Caco-2 (cell line): ENCODE data around the gene DPRX. TPM values are rescaled to one million over a fixed set of nuclear protein-coding genes. Genes with fewer than 3 reads are reported as not detected.

Source experiments
- BruUV-seq: library from RNA; stranded (reverse); fragments of 400-500 nt; replicated peaks from 2 replicates; lab custom pipeline; 2021; lab: Mats Ljungman, UMichigan
- CTCF ChIA-PET: fragments of 300-600 bp; sonication (Branson Sonifier 250); formaldehyde crosslinking; loops from one replicate; lab custom pipeline; 2022; ENCODE audit warnings: antibody characterized with exemption; lab: Charles Lee
- POLR2A ChIA-PET: fragments of 300-600 bp; sonication (Branson Sonifier 250); formaldehyde crosslinking; loops from one replicate; lab custom pipeline; 2022; ENCODE audit warnings: antibody characterized with exemption; lab: Charles Lee
- DNase-seq, 2 experiments: peaks; one replicate each; pipeline versions ENCODE4 v3.0.0 to v3.0.0-alpha.2; 2020 to 2022
- H3K27me3 ChIP-seq: replicated peaks from 2 replicates; pipeline ENCODE4 v1.6.0; 2011; ENCODE audit warnings: low read length; ENCODE audit not compliant: control insufficient read depth, insufficient read depth
- H3K36me3 ChIP-seq: 2 replicates; pipeline ENCODE4 v1.5.1; 2011; ENCODE audit warnings: low read length; ENCODE audit not compliant: control insufficient read depth, insufficient read depth
- H3K4me1 ChIP-seq: fragments of 250-450 bp; sonication (Bioruptor Pico); 2 replicates; pipeline ENCODE4 v1.5.1; 2020; ENCODE audit warnings: mild to moderate bottlenecking
- H3K4me3 ChIP-seq: 2 replicates; pipeline ENCODE4 v1.5.1; 2011; ENCODE audit warnings: low read depth, mild to moderate bottlenecking, control low read depth, low read length
- H3K9me3 ChIP-seq: fragments of 250-450 bp; sonication (Bioruptor Pico); 2 replicates; pipeline ENCODE4 v1.5.1; 2020; ENCODE audit warnings: mild to moderate bottlenecking, moderate library complexity
- H3K27ac Mint-ChIP-seq: one replicate; pipeline ENCODE4 v1.8.0; 2022; ENCODE audit warnings: mixed read lengths; ENCODE audit not compliant: unreplicated experiment
- H3K27me3 Mint-ChIP-seq: one replicate; pipeline ENCODE4 v1.8.0; 2022; ENCODE audit warnings: mixed read lengths; ENCODE audit not compliant: insufficient read depth, unreplicated experiment
- H3K36me3 Mint-ChIP-seq: one replicate; pipeline ENCODE4 v1.8.0; 2022; ENCODE audit warnings: mild to moderate bottlenecking, mixed read lengths; ENCODE audit not compliant: insufficient read depth, unreplicated experiment
- H3K4me1 Mint-ChIP-seq: one replicate; pipeline ENCODE4 v1.8.0; 2022; ENCODE audit warnings: low read depth, mixed read lengths; ENCODE audit not compliant: unreplicated experiment
- H3K4me3 Mint-ChIP-seq: one replicate; pipeline ENCODE4 v1.8.0; 2022; ENCODE audit warnings: mild to moderate bottlenecking, moderate library complexity, mixed read lengths; ENCODE audit not compliant: unreplicated experiment
- H3K9me3 Mint-ChIP-seq: one replicate; pipeline ENCODE4 v1.8.0; 2022; ENCODE audit warnings: mixed read lengths; ENCODE audit not compliant: unreplicated experiment
- intact Hi-C: fragments of 100-400 bp; cut with micrococcal nuclease; formaldehyde crosslinking; loops from one replicate; pipeline ENCODE4 v1.10.0; 2022; ENCODE audit not compliant: unreplicated experiment
- total RNA-seq: library from RNA; stranded (reverse); gene quantifications from 2 replicates; pipeline ENCODE4 v1.2.3, GENCODE V29; 2022
- TF ChIP-seq, protein P1 (sequence below), 2 experiments: fragments of 200-600 bp in 1 of 2; IDR thresholded peaks; 1 replicate in 1 of 2; 2 replicates in 1 of 2; pipeline versions ENCODE4 v1.5.1 to v1.8.0; 2011 to 2022; ENCODE audit warnings: antibody characterized with exemption in 1 of 2, control low read depth in 1 of 2, inconsistent platforms in 1 of 2, low read depth in 1 of 2, low read length in 1 of 2, mild to moderate bottlenecking in 1 of 2, moderate library complexity in 1 of 2; ENCODE audit not compliant: insufficient read depth in 1 of 2, severe bottlenecking in 1 of 2, unreplicated experiment in 1 of 2

The DPRX gene
- total RNA-seq, 1 experiment from 2014 or later: not detected

GRCh38 chr19:53597023-53597422, 34.8 kb upstream of the DPRX start:
- Histone ChIP-seq H3K4me3 (no peak overlapping the region), H3K9me3 (peaks cover 27% of the 10 kb centered on the region), H3K4me1 (peaks cover 23% of the 10 kb centered on the region), H3K36me3 (no peaks in the 10 kb centered on the region), H3K27me3 (no peaks in the 10 kb centered on the region)
- TF ChIP-seq, protein P1, sequence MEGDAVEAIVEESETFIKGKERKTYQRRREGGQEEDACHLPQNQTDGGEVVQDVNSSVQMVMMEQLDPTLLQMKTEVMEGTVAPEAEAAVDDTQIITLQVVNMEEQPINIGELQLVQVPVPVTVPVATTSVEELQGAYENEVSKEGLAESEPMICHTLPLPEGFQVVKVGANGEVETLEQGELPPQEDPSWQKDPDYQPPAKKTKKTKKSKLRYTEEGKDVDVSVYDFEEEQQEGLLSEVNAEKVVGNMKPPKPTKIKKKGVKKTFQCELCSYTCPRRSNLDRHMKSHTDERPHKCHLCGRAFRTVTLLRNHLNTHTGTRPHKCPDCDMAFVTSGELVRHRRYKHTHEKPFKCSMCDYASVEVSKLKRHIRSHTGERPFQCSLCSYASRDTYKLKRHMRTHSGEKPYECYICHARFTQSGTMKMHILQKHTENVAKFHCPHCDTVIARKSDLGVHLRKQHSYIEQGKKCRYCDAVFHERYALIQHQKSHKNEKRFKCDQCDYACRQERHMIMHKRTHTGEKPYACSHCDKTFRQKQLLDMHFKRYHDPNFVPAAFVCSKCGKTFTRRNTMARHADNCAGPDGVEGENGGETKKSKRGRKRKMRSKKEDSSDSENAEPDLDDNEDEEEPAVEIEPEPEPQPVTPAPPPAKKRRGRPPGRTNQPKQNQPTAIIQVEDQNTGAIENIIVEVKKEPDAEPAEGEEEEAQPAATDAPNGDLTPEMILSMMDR (IDR thresholded peaks at IDR 0.05; ENCODE audit: insufficient read depth in 1 of 2, low read depth in 1 of 2, low read length in 1 of 2, severe bottlenecking in 1 of 2, unreplicated experiment in 1 of 2): no peak
- Mint-ChIP-seq H3K36me3 (peaks cover 9% of the 10 kb centered on the region), H3K27ac (peak overlapping the region; percentile 87), H3K27me3 (no peaks in the 10 kb centered on the region), H3K4me3 (no peak overlapping the region), H3K4me1 (peaks cover 11% of the 10 kb centered on the region), H3K9me3 (peaks cover 5% of the 10 kb centered on the region)
- peak; percentile 59 to 84 for DNase-seq
- ChIA-PET CTCF (no interaction called here), POLR2A (interaction anchor here (0.7 to 0.9 kb wide), 2 partner anchors 16 to 196 kb away, joined by 3 to 6 read pairs; no protein-coding TSS in a partner anchor)
- no TSS peak for BruUV-seq
- intact Hi-C loops: no loop called here

- no TSS peak for BruUV-seq
- Mint-ChIP-seq H3K27me3 (no peaks in the 10 kb centered on the region), H3K4me1 (peaks cover 11% of the 10 kb centered on the region), H3K36me3 (peaks cover 9% of the 10 kb centered on the region), H3K9me3 (peaks cover 10% of the 10 kb centered on the region), H3K4me3 (no peak overlapping the region), H3K27ac (peak overlapping the region; percentile 87)
- peaks cover 23% of the 10 kb centered on the region for H3K4me1 ChIP-seq
- intact Hi-C loops: no loop called here
- DNase-seq: peak in 1 of 2 experiments; percentile 48
- ChIA-PET CTCF (no interaction called here), POLR2A (no interaction called here)
- no peak overlapping the region for H3K4me3 ChIP-seq
- peaks cover 30% of the 10 kb centered on the region for H3K9me3 ChIP-seq
- TF ChIP-seq, protein P1 (IDR thresholded peaks at IDR 0.05; ENCODE audit: insufficient read depth in 1 of 2, low read depth in 1 of 2, low read length in 1 of 2, severe bottlenecking in 1 of 2, unreplicated experiment in 1 of 2): no peak
- no peaks in the 10 kb centered on the region for H3K36me3 ChIP-seq
- H3K27me3 ChIP-seq: no peaks in the 10 kb centered on the region
Observed at GRCh38 chr19:53598361-53598760, 33.4 kb upstream of the DPRX start.

- H3K27me3 Mint-ChIP-seq: no peaks in the 10 kb centered on the region
- no peak for DNase-seq
- H3K4me3 Mint-ChIP-seq: no peak overlapping the region
- peaks cover 15% of the 10 kb centered on the region for H3K36me3 Mint-ChIP-seq
- CTCF ChIA-PET: no interaction called here
- intact Hi-C loops: no loop called here
- H3K4me1 ChIP-seq: peaks cover 17% of the 10 kb centered on the region
- H3K9me3 ChIP-seq: peaks cover 24% of the 10 kb centered on the region
- TF ChIP-seq, protein P1 (IDR thresholded peaks at IDR 0.05; ENCODE audit: insufficient read depth in 1 of 2, low read depth in 1 of 2, low read length in 1 of 2, severe bottlenecking in 1 of 2, unreplicated experiment in 1 of 2): no peak
- no TSS peak for BruUV-seq
- H3K9me3 Mint-ChIP-seq: peaks cover 10% of the 10 kb centered on the region
- peaks cover 11% of the 10 kb centered on the region for H3K4me1 Mint-ChIP-seq
- no peaks in the 10 kb centered on the region for H3K36me3 ChIP-seq
- no peaks in the 10 kb centered on the region for H3K27me3 ChIP-seq
- POLR2A ChIA-PET: no interaction called here
- no peak overlapping the region for H3K27ac Mint-ChIP-seq
- no peak overlapping the region for H3K4me3 ChIP-seq
Observed at GRCh38 chr19:53600217-53600616, 31.6 kb upstream of the DPRX start.
